Peyer's patch (tissue), 4 donors: Measurements from ENCODE around the gene EXOC4.

Source experiments
- POLR2A ChIP-seq, 2 donors: fragments of 450-650 bp; IDR thresholded peaks; one replicate each; pipeline ENCODE4 v1.5.1; 2017; ENCODE audit warnings: antibody characterized with exemption in 2 of 2, mild to moderate bottlenecking in 2 of 2, moderate library complexity in 2 of 2
- TF ChIP-seq, protein P1 (sequence below), 6 experiments: fragments of 450-650 bp in 4 of 6; fragments of 200-600 bp in 2 of 6; sonication (generic) in 1 of 6; IDR thresholded peaks; one replicate each; pipeline ENCODE4 v1.5.1; 2017 to 2019; ENCODE audit warnings: antibody characterized with exemption in 6 of 6, mild to moderate bottlenecking in 3 of 6, moderate library complexity in 1 of 6

DNA sequence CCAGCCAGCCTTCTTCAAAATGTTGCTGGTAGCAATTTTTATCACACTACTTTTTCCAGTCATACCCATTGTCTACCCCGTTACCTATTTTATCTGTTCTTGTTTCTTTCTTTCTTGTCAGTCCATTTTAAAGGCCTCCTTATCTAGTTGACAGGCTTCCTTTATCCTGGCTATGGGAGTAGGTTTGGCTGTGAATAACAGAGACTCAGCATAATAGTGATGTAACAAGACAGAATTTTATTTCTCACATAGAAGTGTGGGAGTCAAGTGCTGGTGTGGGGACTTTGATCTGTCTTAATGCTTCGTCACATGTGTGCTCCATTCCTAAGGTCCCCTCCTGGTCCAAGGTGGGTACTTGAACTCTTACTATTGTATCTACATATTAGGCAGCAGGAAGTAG lies 283.6 kb downstream of the EXOC4 start:
- TF ChIP-seq, protein P1, sequence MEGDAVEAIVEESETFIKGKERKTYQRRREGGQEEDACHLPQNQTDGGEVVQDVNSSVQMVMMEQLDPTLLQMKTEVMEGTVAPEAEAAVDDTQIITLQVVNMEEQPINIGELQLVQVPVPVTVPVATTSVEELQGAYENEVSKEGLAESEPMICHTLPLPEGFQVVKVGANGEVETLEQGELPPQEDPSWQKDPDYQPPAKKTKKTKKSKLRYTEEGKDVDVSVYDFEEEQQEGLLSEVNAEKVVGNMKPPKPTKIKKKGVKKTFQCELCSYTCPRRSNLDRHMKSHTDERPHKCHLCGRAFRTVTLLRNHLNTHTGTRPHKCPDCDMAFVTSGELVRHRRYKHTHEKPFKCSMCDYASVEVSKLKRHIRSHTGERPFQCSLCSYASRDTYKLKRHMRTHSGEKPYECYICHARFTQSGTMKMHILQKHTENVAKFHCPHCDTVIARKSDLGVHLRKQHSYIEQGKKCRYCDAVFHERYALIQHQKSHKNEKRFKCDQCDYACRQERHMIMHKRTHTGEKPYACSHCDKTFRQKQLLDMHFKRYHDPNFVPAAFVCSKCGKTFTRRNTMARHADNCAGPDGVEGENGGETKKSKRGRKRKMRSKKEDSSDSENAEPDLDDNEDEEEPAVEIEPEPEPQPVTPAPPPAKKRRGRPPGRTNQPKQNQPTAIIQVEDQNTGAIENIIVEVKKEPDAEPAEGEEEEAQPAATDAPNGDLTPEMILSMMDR (IDR thresholded peaks at IDR 0.05) = no peak
- no peak for TF ChIP-seq POLR2A (IDR thresholded peaks at IDR 0.05)
